K562 (cell line): ENCODE data around the gene CALB2. TPM values are rescaled to one million over a fixed set of nuclear protein-coding genes. Genes with fewer than 3 reads are reported as not detected.
"Not testable (repeated sequence)": the region's sequence is repeated elsewhere in the genome, so short reads cannot be mapped to it uniquely, and the experiment has no call there.

Experiments used
- ATAC-seq: fragments of 200-7000 bp; cut with Tn5 transposase; 3 replicates; pipeline ENCODE4 v1.9.1; 2020; ENCODE audit warnings: moderate library complexity
- BruUV-seq: library from RNA; stranded (reverse); fragments of 400-500 nt; replicated peaks from 2 replicates; lab custom pipeline; 2021; lab: Mats Ljungman, UMichigan
- CTCF ChIA-PET: fragments of 300-600 bp; formaldehyde crosslinking; extraction: SDS; loops from one replicate; lab custom pipeline; 2021; ENCODE audit warnings: low intra/inter-chr PET ratio; lab: Yijun Ruan, JAX
- POLR2A ChIA-PET: fragments of 300-600, 350-650 bp; sonication (Branson Sonifier 250); formaldehyde crosslinking; extraction: SDS; loops from one replicate; lab custom pipeline; 2021; ENCODE audit warnings: antibody characterized with exemption, inconsistent platforms; lab: Yijun Ruan, JAX
- DNase-seq, 4 experiments: peaks; one replicate each; pipeline versions ENCODE4 v3.0.0 to v3.0.0-alpha.2; 2011 to 2018; ENCODE audit warnings: low spot score in 3 of 4, mixed read lengths in 3 of 4; ENCODE audit errors: extremely low read depth in 1 of 4
- FAIRE-seq: peaks from 2 replicates; lab custom pipeline; 2011; peaks lifted over from hg19 to GRCh38; lab: Jason Lieb, UNC
- H2AFZ ChIP-seq: 2 replicates; pipeline ENCODE4 v1.6.0; 2011; ENCODE audit warnings: low read depth, low read length, control low read depth, inconsistent platforms
- H3K27ac ChIP-seq: fragments of 200-600 bp; 3 replicates; pipeline ENCODE4 v1.8.0; 2011; ENCODE audit warnings: low read depth, mild to moderate bottlenecking, control low read depth, inconsistent platforms, low read length, moderate library complexity, mixed read lengths; ENCODE audit errors: extremely low read depth
- H3K27me3 ChIP-seq, 2 experiments: fragments of 300-600 bp in 1 of 2; 2 replicates in 1 of 2; 3 replicates in 1 of 2; pipeline versions ENCODE4 v1.6.0 to v1.8.0; 2011; ENCODE audit warnings: inconsistent platforms in 2 of 2, low read length in 2 of 2, mild to moderate bottlenecking in 1 of 2, mixed read lengths in 1 of 2, moderate library complexity in 1 of 2; ENCODE audit not compliant: control insufficient read depth in 2 of 2, insufficient read depth in 2 of 2
- H3K36me3 ChIP-seq: fragments of 300-600 bp; 3 replicates; pipeline ENCODE4 v1.8.0; 2011; ENCODE audit warnings: mild to moderate bottlenecking, low read length, inconsistent platforms; ENCODE audit not compliant: control insufficient read depth, insufficient read depth
- H3K4me1 ChIP-seq, 2 experiments: fragments of 200-600 bp in 1 of 2; replicated peaks in 1 of 2; 2 replicates in 1 of 2; 3 replicates in 1 of 2; pipeline versions ENCODE4 v1.5.1 to v1.8.0; 2011; ENCODE audit warnings: inconsistent platforms in 2 of 2, low read length in 2 of 2, mild to moderate bottlenecking in 1 of 2, mixed read lengths in 1 of 2, moderate library complexity in 1 of 2; ENCODE audit not compliant: control insufficient read depth in 2 of 2, insufficient read depth in 2 of 2
- H3K4me2 ChIP-seq: 2 replicates; pipeline ENCODE4 v1.6.1; 2011; ENCODE audit warnings: low read length, control low read depth, inconsistent platforms, mixed read lengths; ENCODE audit not compliant: insufficient read depth
- H3K4me3 ChIP-seq: fragments of 200-600 bp; sonication (generic), shearing (Covaris generic); 2 replicates; pipeline ENCODE4 v1.5.1; 2016; ENCODE audit warnings: control low read depth, inconsistent platforms
- H3K79me2 ChIP-seq: fragments of 200-600 bp; 3 replicates; pipeline ENCODE4 v1.8.0; 2011; ENCODE audit warnings: low read length, inconsistent platforms; ENCODE audit not compliant: control insufficient read depth, insufficient read depth
- H3K9ac ChIP-seq, 2 experiments: 2 replicates each; pipeline versions ENCODE4 v1.6.0 to v1.6.1; 2011; ENCODE audit warnings: low read depth in 2 of 2, low read length in 2 of 2, control low read depth in 1 of 2, inconsistent platforms in 1 of 2, mild to moderate bottlenecking in 1 of 2, mixed read lengths in 1 of 2; ENCODE audit not compliant: insufficient read depth in 1 of 2
- H3K9me1 ChIP-seq: one replicate; pipeline ENCODE4 v1.6.0; 2011; ENCODE audit warnings: inconsistent platforms, mild to moderate bottlenecking, low read length, moderate library complexity; ENCODE audit not compliant: control insufficient read depth, insufficient read depth
- H3K9me3 ChIP-seq: replicated peaks from 2 replicates; pipeline ENCODE4 v1.5.1; 2011; ENCODE audit warnings: low read depth, low read length, inconsistent platforms; ENCODE audit not compliant: control insufficient read depth, insufficient read depth
- H4K20me1 ChIP-seq: replicated peaks from 2 replicates; pipeline ENCODE4 v1.6.1; 2011; ENCODE audit warnings: low read length, inconsistent platforms, mixed read lengths; ENCODE audit not compliant: control insufficient read depth, insufficient read depth
- CREBBP ChIP-seq: IDR thresholded peaks from one replicate; pipeline ENCODE4 v1.6.1; 2012; ENCODE audit warnings: low read depth, mild to moderate bottlenecking, control low read depth, inconsistent platforms, low read length
- DEAF1 ChIP-seq: fragments of 450-650 bp; formaldehyde crosslinking; IDR thresholded peaks from 2 replicates; pipeline ENCODE4 v1.4.0; 2020; ENCODE audit warnings: mild to moderate bottlenecking, moderate library complexity
- KAT7 ChIP-seq: sonication (generic); formaldehyde crosslinking; IDR thresholded peaks from 2 replicates; pipeline ENCODE4 v1.8.0; 2022; ENCODE audit warnings: missing genetic modification reagents, mild to moderate bottlenecking, borderline replicate concordance
- ZNF780A ChIP-seq: fragments of 250-450 bp; sonication (Bioruptor Pico); IDR thresholded peaks from 2 replicates; pipeline ENCODE4 v1.5.0; 2021; ENCODE audit warnings: mild to moderate bottlenecking
- WGBS: fragments of 100-300 bp; shearing (Covaris generic); methylation state at CpG from one replicate; pipeline ENCODE4 v1.1.6; 2016; ENCODE audit warnings: low coverage, mixed read lengths; ENCODE audit not compliant: insufficient coverage; ENCODE audit errors: missing lambda C conversion rate; 5-methylcytosine and 5-hydroxymethylcytosine counted together
- in situ Hi-C: fragments of 300-500 bp; cut with MboI; formaldehyde crosslinking; loops from 4 replicates; pipeline ENCODE4 v1.15.0; 2018; ENCODE audit warnings: inconsistent platforms, mixed read lengths
- intact Hi-C: fragments of 100-400 bp; cut with micrococcal nuclease; formaldehyde crosslinking; loops from 2 replicates; pipeline ENCODE4 v1.14.2; 2022
- polyA plus RNA-seq, 8 experiments: library from polyadenylated mRNA; depleted of rRNA in 4 of 8; stranded (reverse) in 5 of 8; unstranded in 3 of 8; fragments of >200 nt; fragmentation: Nextera tagmentation in 2 of 8; fragmentation: Illumina TruSeq in 1 of 8; extraction: Ambion mirVana in 2 of 8; extraction: Trizol in 1 of 8; gene quantifications; 2 replicates each; pipeline versions ENCODE4 v1.2.1 to v1.2.3, GENCODE V29; 2011 to 2014; ENCODE audit warnings: inconsistent platforms in 1 of 8, missing spikeins in 1 of 8
- total RNA-seq, 7 experiments: library from RNA; depleted of rRNA in 6 of 7; stranded (reverse); fragments of >200 nt in 6 of 7; fragmentation: Illumina TruSeq in 2 of 7; extraction: Trizol in 2 of 7; gene quantifications; 2 replicates each; pipeline versions ENCODE4 v1.2.1 to v1.2.3, GENCODE V29; 2011 to 2021; ENCODE audit warnings: low replicate concordance in 1 of 7

Gene CALB2
- total and polyA plus RNA-seq, 9 of the 15 experiments (the other 6 are each of a cell fraction or from before 2014, with no cell fraction given), result not detected

GRCh38 chr16:71311553-71312158 lies 46.9 kb upstream of the CALB2 start (continued):
- TF ChIP-seq KAT7 (no peak), ZNF780A (no peak), CREBBP (no peak), DEAF1 (CRISPR knock-in tag) (peak; percentile 78)

- DNase-seq, H3K36me3 ChIP-seq, ATAC-seq, H3K4me3 ChIP-seq, H3K9ac ChIP-seq, POLR2A ChIA-PET, BruUV-seq, H3K27ac ChIP-seq, H3K9me1 ChIP-seq, CTCF ChIA-PET, H3K27me3 ChIP-seq, H3K9me3 ChIP-seq, FAIRE-seq, H3K79me2 ChIP-seq, H3K4me1 ChIP-seq, H4K20me1 ChIP-seq, in situ Hi-C loops, H3K4me2 ChIP-seq, H2AFZ ChIP-seq: not testable (repeated sequence)
- WGBS, result 0% methylated on average over 3 of the region's 3 CpGs
- intact Hi-C loops, result loop anchor here (5.0 kb wide), 1 partner anchor 61 kb away; no protein-coding TSS in a partner anchor
Measured at GRCh38 chr16:71313591-71313990, 44.9 kb upstream of the CALB2 start.
